Measurements from ENCODE around the gene FEN1. TPM values are rescaled to one million over a fixed set of nuclear protein-coding genes. Genes with fewer than 3 reads are reported as not detected.
A peak's percentile ranks its signal among the peaks of the same experiment; 100 is the strongest.

FEN1 gene
- total RNA-seq, 2 donors from 2014 or later: 80.5 to 104 TPM

- no peak for ATAC-seq
- Mint-ChIP-seq H3K36me3 (no peaks in the 10 kb centered on the region), H3K27ac (no peak overlapping the region)
Observed at GRCh38 chr11:61754534-61755482, 37.9 kb upstream of the FEN1 start.

GRCh38 chr11:61756147-61756451 lies 36.6 kb upstream of the FEN1 start:
- DNase-seq (ENCODE audit: low spot score in 2 of 2): no peak
- no peak for ATAC-seq
- Mint-ChIP-seq H3K9me3 (no peaks in the 10 kb centered on the region), H3K36me3 (no peaks in the 10 kb centered on the region), H3K27ac (peak overlapping the region in 1 of 2 donors; percentile 77)

More at GRCh38 chr11:61754534-61755482, 37.9 kb upstream of the FEN1 start:
- no peaks in the 10 kb centered on the region for H3K9me3 Mint-ChIP-seq
- DNase-seq (ENCODE audit: low spot score in 2 of 2): no peak

- Mint-ChIP-seq H3K9me3 (no peaks in the 10 kb centered on the region), H3K27ac (peak overlapping the region in 1 of 2 donors; percentile 77), H3K36me3 (no peaks in the 10 kb centered on the region)
- ATAC-seq: peak in 1 of 2 donors; percentile 82
- peak in 1 of 2 donors; percentile 65 for DNase-seq (ENCODE audit: low spot score in 2 of 2)
Observed at GRCh38 chr11:61756452-61757212, 36.1 kb upstream of the FEN1 start.

- ATAC-seq: no peak
- no peaks in the 10 kb centered on the region for H3K36me3 Mint-ChIP-seq
- no peak for DNase-seq (ENCODE audit: low spot score in 2 of 2)
- no peaks in the 10 kb centered on the region for H3K9me3 Mint-ChIP-seq
- peak overlapping the region in 1 of 2 donors; percentile 77 for H3K27ac Mint-ChIP-seq
Observed at GRCh38 chr11:61757213-61757862, 35.4 kb upstream of the FEN1 start.

- no peaks in the 10 kb centered on the region for H3K36me3 Mint-ChIP-seq
- DNase-seq (ENCODE audit: low spot score in 2 of 2) (no peak), ATAC-seq (no peak)
- no peaks in the 10 kb centered on the region for H3K9me3 Mint-ChIP-seq
- H3K27ac Mint-ChIP-seq: no peak overlapping the region
Observed at GRCh38 chr11:61760946-61761345, 31.8 kb upstream of the FEN1 start.

- ATAC-seq: no peak
- Mint-ChIP-seq H3K36me3 (no peaks in the 10 kb centered on the region), H3K9me3 (no peaks in the 10 kb centered on the region), H3K27ac (peak overlapping the region in 1 of 2 donors; percentile 12)
- DNase-seq (ENCODE audit: low spot score in 2 of 2): no peak
Observed at GRCh38 chr11:61761440-61762222, 31.1 kb upstream of the FEN1 start.

GRCh38 chr11:61762223-61762615 lies 30.5 kb upstream of the FEN1 start:
- Mint-ChIP-seq H3K27ac (peak overlapping the region in 1 of 2 donors; percentile 12), H3K36me3 (no peaks in the 10 kb centered on the region), H3K9me3 (no peaks in the 10 kb centered on the region)
- DNase-seq (ENCODE audit: low spot score in 2 of 2) (no peak), ATAC-seq (no peak)

- ATAC-seq (no peak), DNase-seq (ENCODE audit: low spot score in 2 of 2) (no peak)
- Mint-ChIP-seq H3K9me3 (no peaks in the 10 kb centered on the region), H3K27ac (no peak overlapping the region), H3K36me3 (no peaks in the 10 kb centered on the region)
Observed at GRCh38 chr11:61762798-61763197, 29.9 kb upstream of the FEN1 start.

- Mint-ChIP-seq H3K9me3 (no peaks in the 10 kb centered on the region), H3K27ac (no peak overlapping the region), H3K36me3 (no peaks in the 10 kb centered on the region)
- no peak for DNase-seq (ENCODE audit: low spot score in 2 of 2)
- ATAC-seq: no peak
Observed at GRCh38 chr11:61763930-61764605, 28.6 kb upstream of the FEN1 start.

- Mint-ChIP-seq H3K27ac (no peak overlapping the region), H3K9me3 (no peaks in the 10 kb centered on the region), H3K36me3 (no peaks in the 10 kb centered on the region)
- ATAC-seq (no peak), DNase-seq (ENCODE audit: low spot score in 2 of 2) (no peak)
Observed at GRCh38 chr11:61764606-61765260, 28.0 kb upstream of the FEN1 start.

- no peak for ATAC-seq
- H3K36me3 Mint-ChIP-seq: no peaks in the 10 kb centered on the region
- H3K9me3 Mint-ChIP-seq: no peaks in the 10 kb centered on the region
- DNase-seq (ENCODE audit: low spot score in 2 of 2): no peak
- H3K27ac Mint-ChIP-seq: no peak overlapping the region
Observed at GRCh38 chr11:61765550-61766253, 27.0 kb upstream of the FEN1 start.

GRCh38 chr11:61766353-61766841 lies 26.3 kb upstream of the FEN1 start:
- H3K27ac Mint-ChIP-seq: no peak overlapping the region
- H3K36me3 Mint-ChIP-seq: no peaks in the 10 kb centered on the region
- no peak for DNase-seq (ENCODE audit: low spot score in 2 of 2)
- ATAC-seq: no peak
- no peaks in the 10 kb centered on the region for H3K9me3 Mint-ChIP-seq

- ATAC-seq (no peak), DNase-seq (ENCODE audit: low spot score in 2 of 2) (no peak)
- Mint-ChIP-seq H3K36me3 (no peaks in the 10 kb centered on the region), H3K27ac (peak overlapping the region; percentile 25 to 36), H3K9me3 (no peaks in the 10 kb centered on the region)
Observed at GRCh38 chr11:61768376-61769076, 24.2 kb upstream of the FEN1 start.

- Mint-ChIP-seq H3K9me3 (no peaks in the 10 kb centered on the region), H3K27ac (no peak overlapping the region), H3K36me3 (no peaks in the 10 kb centered on the region)
- ATAC-seq (no peak), DNase-seq (ENCODE audit: low spot score in 2 of 2) (no peak)
Observed at GRCh38 chr11:61769169-61769920, 23.4 kb upstream of the FEN1 start.

Measured in activated naive CD4-positive, alpha-beta T cell treated with anti-CD3 and anti-CD28 coated beads, Interleukin-2, amount 50 U/mL, for 72 hours (primary cell).